NT2/D1 (cell line): ENCODE results near the gene UGT1A10.

ENCODE experiments used
- SUZ12 ChIP-seq: IDR thresholded peaks from 2 replicates; pipeline ENCODE4 v1.6.1; 2011; ENCODE audit not compliant: insufficient read length, insufficient read depth; ENCODE audit errors: extremely low read depth
- YY1 ChIP-seq: IDR thresholded peaks from 2 replicates; pipeline ENCODE4 v1.6.1; 2011; ENCODE audit not compliant: insufficient read length, insufficient read depth
- ZNF274 ChIP-seq: IDR thresholded peaks from 2 replicates; pipeline ENCODE4 v1.6.1; 2011; ENCODE audit warnings: mild to moderate bottlenecking, low read depth, low read length

- TF ChIP-seq SUZ12 (no peak), ZNF274 (no peak), YY1 (no peak)
These were observed 139.2 kb downstream of the UGT1A10 start for GRCh38 chr2:233775414-233775813.
